Esophagus muscularis mucosa (tissue), 4 donors: Measurements from ENCODE around the gene SKP2.

Source experiments
- EP300 ChIP-seq: sonication (generic); formaldehyde crosslinking; IDR thresholded peaks from one replicate; pipeline ENCODE4 v1.6.1; 2017; ENCODE audit warnings: antibody characterized with exemption
- POLR2A ChIP-seq: fragments of 450-650 bp; IDR thresholded peaks from one replicate; pipeline ENCODE4 v1.6.1; 2017; ENCODE audit warnings: antibody characterized with exemption, moderate library complexity, mild to moderate bottlenecking, low read depth
- POLR2AphosphoS5 ChIP-seq, 2 donors: sonication (generic); formaldehyde crosslinking; IDR thresholded peaks; one replicate each; pipeline ENCODE4 v1.6.1; 2017; ENCODE audit warnings: antibody characterized with exemption in 2 of 2
- TF ChIP-seq, protein P1 (sequence below), 3 experiments: fragments of 200-600 bp in 2 of 3; fragments of 450-650 bp in 1 of 3; sonication (generic) in 2 of 3; IDR thresholded peaks; one replicate each; pipeline ENCODE4 v1.5.1; 2017 to 2019; ENCODE audit warnings: antibody characterized with exemption in 3 of 3, mild to moderate bottlenecking in 2 of 3, moderate library complexity in 1 of 3

DNA sequence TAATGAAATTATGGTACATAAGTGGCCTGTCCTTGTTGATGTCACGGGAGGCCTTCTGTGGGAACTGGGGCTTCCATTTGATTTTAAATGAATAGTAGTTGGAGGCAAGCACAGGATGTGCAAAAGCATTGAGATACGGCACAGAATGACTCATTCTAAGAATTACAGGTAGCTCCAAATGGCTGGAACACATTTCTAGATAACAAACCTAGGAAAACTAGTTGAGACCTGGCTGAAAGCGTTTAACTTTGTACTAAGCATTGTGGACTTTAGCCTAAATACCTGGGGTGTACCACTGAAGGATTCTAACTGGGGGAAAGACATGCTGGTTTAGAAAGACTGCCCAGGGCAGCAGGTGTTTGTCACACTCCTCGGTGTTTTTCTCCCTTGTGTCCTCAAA, 9.4 kb downstream of the SKP2 start:
- no peak for TF ChIP-seq EP300
- TF ChIP-seq, protein P1, sequence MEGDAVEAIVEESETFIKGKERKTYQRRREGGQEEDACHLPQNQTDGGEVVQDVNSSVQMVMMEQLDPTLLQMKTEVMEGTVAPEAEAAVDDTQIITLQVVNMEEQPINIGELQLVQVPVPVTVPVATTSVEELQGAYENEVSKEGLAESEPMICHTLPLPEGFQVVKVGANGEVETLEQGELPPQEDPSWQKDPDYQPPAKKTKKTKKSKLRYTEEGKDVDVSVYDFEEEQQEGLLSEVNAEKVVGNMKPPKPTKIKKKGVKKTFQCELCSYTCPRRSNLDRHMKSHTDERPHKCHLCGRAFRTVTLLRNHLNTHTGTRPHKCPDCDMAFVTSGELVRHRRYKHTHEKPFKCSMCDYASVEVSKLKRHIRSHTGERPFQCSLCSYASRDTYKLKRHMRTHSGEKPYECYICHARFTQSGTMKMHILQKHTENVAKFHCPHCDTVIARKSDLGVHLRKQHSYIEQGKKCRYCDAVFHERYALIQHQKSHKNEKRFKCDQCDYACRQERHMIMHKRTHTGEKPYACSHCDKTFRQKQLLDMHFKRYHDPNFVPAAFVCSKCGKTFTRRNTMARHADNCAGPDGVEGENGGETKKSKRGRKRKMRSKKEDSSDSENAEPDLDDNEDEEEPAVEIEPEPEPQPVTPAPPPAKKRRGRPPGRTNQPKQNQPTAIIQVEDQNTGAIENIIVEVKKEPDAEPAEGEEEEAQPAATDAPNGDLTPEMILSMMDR (IDR thresholded peaks at IDR 0.05), result no peak
- no peak for TF ChIP-seq POLR2A
- TF ChIP-seq POLR2AphosphoS5 (IDR thresholded peaks at IDR 0.05), result no peak
